Skeletal muscle satellite cell (primary cell): ENCODE results near the gene OSGEPL1.
A peak's percentile ranks its signal among the peaks of the same experiment; 100 is the strongest.
"Not testable (repeated sequence)": the region's sequence is repeated elsewhere in the genome, so short reads cannot be mapped to it uniquely, and the experiment has no call there.

Experiments
- H3K27me3 ChIP-seq: 2 replicates; pipeline ENCODE4 v1.7.0; 2013; ENCODE audit warnings: low read length; ENCODE audit not compliant: control insufficient read depth, insufficient read depth
- H3K36me3 ChIP-seq: 2 replicates; pipeline ENCODE4 v1.7.0; 2013; ENCODE audit warnings: mild to moderate bottlenecking, control low read depth, low read length; ENCODE audit not compliant: insufficient read depth
- H3K4me1 ChIP-seq: 2 replicates; pipeline ENCODE4 v1.7.0; 2013; ENCODE audit warnings: low read length; ENCODE audit not compliant: control insufficient read depth, insufficient read depth
- H3K4me2 ChIP-seq: 2 replicates; pipeline ENCODE4 v1.7.0; 2013; ENCODE audit warnings: mild to moderate bottlenecking, low read length
- H3K4me3 ChIP-seq: 2 replicates; pipeline ENCODE4 v1.7.0; 2013; ENCODE audit warnings: low read length
- H3K9ac ChIP-seq: 2 replicates; pipeline ENCODE4 v1.7.0; 2013; ENCODE audit warnings: mild to moderate bottlenecking, low read depth, low read length, moderate library complexity
- H3K9me3 ChIP-seq: replicated peaks from 2 replicates; pipeline ENCODE4 v1.7.0; 2013; ENCODE audit warnings: mild to moderate bottlenecking, control low read depth, low read length

Gene OSGEPL1

GRCh38 chr2:189783451-189783926, 20.9 kb upstream of the OSGEPL1 start:
- Histone ChIP-seq H3K4me1 (peaks cover 14% of the 10 kb centered on the region), H3K4me2 (peak overlapping the region; percentile 88), H3K36me3 (peaks cover 20% of the 10 kb centered on the region), H3K9ac (peak overlapping the region; percentile 92), H3K27me3 (no peaks in the 10 kb centered on the region), H3K9me3 (no peaks in the 10 kb centered on the region), H3K4me3 (peak overlapping the region; percentile 92)

GRCh38 chr2:189782221-189782671, 19.7 kb upstream of the OSGEPL1 start:
- peaks cover 14% of the 10 kb centered on the region for H3K4me1 ChIP-seq
- peaks cover 22% of the 10 kb centered on the region for H3K36me3 ChIP-seq
- H3K4me3 ChIP-seq, result peak overlapping the region; percentile 92
- no peaks in the 10 kb centered on the region for H3K27me3 ChIP-seq
- H3K4me2 ChIP-seq, result peak overlapping the region; percentile 88
- no peaks in the 10 kb centered on the region for H3K9me3 ChIP-seq
- peak overlapping the region; percentile 92 for H3K9ac ChIP-seq

- peaks cover 58% of the 10 kb centered on the region for H3K36me3 ChIP-seq
Measured at GRCh38 chr2:189772212-189772611, 9.6 kb upstream of the OSGEPL1 start.

GRCh38 chr2:189770590-189771322, 8.2 kb upstream of the OSGEPL1 start:
- H3K4me2 ChIP-seq, result no peak overlapping the region
- no peaks in the 10 kb centered on the region for H3K9me3 ChIP-seq
- H3K27me3 ChIP-seq, result no peaks in the 10 kb centered on the region
- H3K36me3 ChIP-seq, result peaks cover 59% of the 10 kb centered on the region
- no peaks in the 10 kb centered on the region for H3K4me1 ChIP-seq
- H3K9ac ChIP-seq, result no peak overlapping the region
- no peak overlapping the region for H3K4me3 ChIP-seq

More at GRCh38 chr2:189772212-189772611, 9.6 kb upstream of the OSGEPL1 start:
- no peaks in the 10 kb centered on the region for H3K4me1 ChIP-seq
- H3K4me3 ChIP-seq, result no peak overlapping the region
- H3K4me2 ChIP-seq, result no peak overlapping the region
- H3K9ac ChIP-seq, result no peak overlapping the region
- H3K27me3 ChIP-seq, result no peaks in the 10 kb centered on the region
- no peaks in the 10 kb centered on the region for H3K9me3 ChIP-seq

GRCh38 chr2:189763908-189764661, 1.5 kb upstream of the OSGEPL1 start:
- Histone ChIP-seq H3K4me1 (peaks cover 15% of the 10 kb centered on the region), H3K9me3 (no peaks in the 10 kb centered on the region), H3K27me3 (no peaks in the 10 kb centered on the region), H3K4me2 (peak overlapping the region; percentile 86), H3K9ac (peak overlapping the region; percentile 90), H3K4me3 (no peak overlapping the region), H3K36me3 (peaks cover 16% of the 10 kb centered on the region)

GRCh38 chr2:189762229-189762550, 402 bp downstream of the OSGEPL1 start:
- H3K4me2 ChIP-seq, result peak overlapping the region; percentile 86
- peaks cover 8% of the 10 kb centered on the region for H3K36me3 ChIP-seq
- peaks cover 15% of the 10 kb centered on the region for H3K4me1 ChIP-seq
- peak overlapping the region; percentile 90 for H3K9ac ChIP-seq
- peak overlapping the region; percentile 83 for H3K4me3 ChIP-seq
- H3K27me3 ChIP-seq, result no peaks in the 10 kb centered on the region
- no peaks in the 10 kb centered on the region for H3K9me3 ChIP-seq

GRCh38 chr2:189760154-189760553, 2.4 kb downstream of the OSGEPL1 start:
- H3K36me3 ChIP-seq, H3K27me3 ChIP-seq, H3K9me3 ChIP-seq, H3K4me2 ChIP-seq, H3K9ac ChIP-seq, H3K4me3 ChIP-seq: not testable (repeated sequence)
- peaks cover 15% of the 10 kb centered on the region for H3K4me1 ChIP-seq

GRCh38 chr2:189756311-189756952, 6.2 kb downstream of the OSGEPL1 start:
- Histone ChIP-seq H3K4me3 (no peak overlapping the region), H3K4me1 (peaks cover under 1% of the 10 kb centered on the region), H3K36me3 (peaks cover 16% of the 10 kb centered on the region), H3K9ac (no peak overlapping the region), H3K27me3 (no peaks in the 10 kb centered on the region), H3K9me3 (no peaks in the 10 kb centered on the region), H3K4me2 (no peak overlapping the region)

- Histone ChIP-seq H3K36me3 (peaks cover 16% of the 10 kb centered on the region), H3K9ac (no peak overlapping the region), H3K4me1 (no peaks in the 10 kb centered on the region), H3K27me3 (no peaks in the 10 kb centered on the region), H3K4me2 (no peak overlapping the region), H3K4me3 (no peak overlapping the region), H3K9me3 (no peaks in the 10 kb centered on the region)
Measured at GRCh38 chr2:189751080-189751658, 11.4 kb downstream of the OSGEPL1 start.

- H3K36me3 ChIP-seq, result no peaks in the 10 kb centered on the region
- no peak overlapping the region for H3K9ac ChIP-seq
- no peaks in the 10 kb centered on the region for H3K4me1 ChIP-seq
- no peaks in the 10 kb centered on the region for H3K9me3 ChIP-seq
- H3K4me2 ChIP-seq, result no peak overlapping the region
- no peaks in the 10 kb centered on the region for H3K27me3 ChIP-seq
- H3K4me3 ChIP-seq, result no peak overlapping the region
Measured at GRCh38 chr2:189729430-189729829, 33.2 kb downstream of the OSGEPL1 start.

GRCh38 chr2:189726849-189727248, 35.7 kb downstream of the OSGEPL1 start:
- no peak overlapping the region for H3K4me2 ChIP-seq
- H3K4me1 ChIP-seq, result no peaks in the 10 kb centered on the region

More at GRCh38 chr2:189726849-189727248, 35.7 kb downstream of the OSGEPL1 start:
- H3K27me3 ChIP-seq, result no peaks in the 10 kb centered on the region
- H3K36me3 ChIP-seq, result no peaks in the 10 kb centered on the region
- no peaks in the 10 kb centered on the region for H3K9me3 ChIP-seq
- no peak overlapping the region for H3K9ac ChIP-seq
- no peak overlapping the region for H3K4me3 ChIP-seq
